ENCODE measurements around the gene CX3CL1.
"Not testable (repeated sequence)": the region's sequence is repeated elsewhere in the genome, so short reads cannot be mapped to it uniquely, and the experiment has no call there.

CX3CL1 gene

DNA sequence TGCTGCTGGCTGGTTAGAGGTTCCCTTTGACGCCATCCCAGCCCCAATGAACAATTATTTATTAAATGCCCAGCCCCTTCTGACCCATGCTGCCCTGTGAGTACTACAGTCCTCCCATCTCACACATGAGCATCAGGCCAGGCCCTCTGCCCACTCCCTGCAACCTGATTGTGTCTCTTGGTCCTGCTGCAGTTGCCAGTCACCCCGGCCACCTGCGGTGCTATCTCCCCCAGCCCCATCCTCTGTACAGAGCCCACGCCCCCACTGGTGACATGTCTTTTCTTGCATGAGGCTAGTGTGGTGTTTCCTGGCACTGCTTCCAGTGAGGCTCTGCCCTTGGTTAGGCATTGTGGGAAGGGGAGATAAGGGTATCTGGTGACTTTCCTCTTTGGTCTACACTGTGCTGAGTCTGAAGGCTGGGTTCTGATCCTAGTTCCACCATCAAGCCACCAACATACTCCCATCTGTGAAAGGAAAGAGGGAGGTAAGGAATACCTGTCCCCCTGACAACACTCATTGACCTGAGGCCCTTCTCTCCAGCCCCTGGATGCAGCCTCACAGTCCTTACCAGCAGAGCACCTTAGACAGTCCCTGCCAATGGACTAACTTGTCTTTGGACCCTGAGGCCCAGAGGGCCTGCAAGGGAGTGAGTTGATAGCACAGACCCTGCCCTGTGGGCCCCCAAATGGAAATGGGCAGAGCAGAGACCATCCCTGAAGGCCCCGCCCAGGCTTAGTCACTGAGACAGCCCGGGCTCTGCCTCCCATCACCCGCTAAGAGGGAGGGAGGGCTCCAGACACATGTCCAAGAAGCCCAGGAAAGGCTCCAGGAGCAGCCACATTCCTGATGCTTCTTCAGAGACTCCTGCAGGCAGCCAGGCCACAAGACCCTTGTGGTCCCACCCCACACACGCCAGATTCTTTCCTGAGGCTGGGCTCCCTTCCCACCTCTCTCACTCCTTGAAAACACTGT lies 11.3 kb downstream of the CX3CL1 start:
- peak; percentile 52 for DNase-seq

DNA sequence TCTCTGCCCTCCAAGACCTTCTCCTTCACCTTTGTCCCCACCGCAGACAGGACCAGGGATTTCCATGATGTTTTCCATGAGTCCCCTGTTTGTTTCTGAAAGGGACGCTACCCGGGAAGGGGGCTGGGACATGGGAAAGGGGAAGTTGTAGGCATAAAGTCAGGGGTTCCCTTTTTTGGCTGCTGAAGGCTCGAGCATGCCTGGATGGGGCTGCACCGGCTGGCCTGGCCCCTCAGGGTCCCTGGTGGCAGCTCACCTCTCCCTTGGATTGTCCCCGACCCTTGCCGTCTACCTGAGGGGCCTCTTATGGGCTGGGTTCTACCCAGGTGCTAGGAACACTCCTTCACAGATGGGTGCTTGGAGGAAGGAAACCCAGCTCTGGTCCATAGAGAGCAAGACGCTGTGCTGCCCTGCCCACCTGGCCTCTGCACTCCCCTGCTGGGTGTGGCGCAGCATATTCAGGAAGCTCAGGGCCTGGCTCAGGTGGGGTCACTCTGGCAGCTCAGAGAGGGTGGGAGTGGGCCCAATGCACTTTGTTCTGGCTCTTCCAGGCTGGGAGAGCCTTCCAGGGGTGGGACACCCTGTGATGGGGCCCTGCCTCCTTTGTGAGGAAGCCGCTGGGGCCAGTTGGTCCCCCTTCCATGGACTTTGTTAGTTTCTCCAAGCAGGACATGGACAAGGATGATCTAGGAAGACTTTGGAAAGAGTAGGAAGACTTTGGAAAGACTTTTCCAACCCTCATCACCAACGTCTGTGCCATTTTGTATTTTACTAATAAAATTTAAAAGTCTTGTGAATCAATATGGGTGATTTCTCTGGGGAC lies 12.2 kb downstream of the CX3CL1 start:
- no peak for DNase-seq

DNA sequence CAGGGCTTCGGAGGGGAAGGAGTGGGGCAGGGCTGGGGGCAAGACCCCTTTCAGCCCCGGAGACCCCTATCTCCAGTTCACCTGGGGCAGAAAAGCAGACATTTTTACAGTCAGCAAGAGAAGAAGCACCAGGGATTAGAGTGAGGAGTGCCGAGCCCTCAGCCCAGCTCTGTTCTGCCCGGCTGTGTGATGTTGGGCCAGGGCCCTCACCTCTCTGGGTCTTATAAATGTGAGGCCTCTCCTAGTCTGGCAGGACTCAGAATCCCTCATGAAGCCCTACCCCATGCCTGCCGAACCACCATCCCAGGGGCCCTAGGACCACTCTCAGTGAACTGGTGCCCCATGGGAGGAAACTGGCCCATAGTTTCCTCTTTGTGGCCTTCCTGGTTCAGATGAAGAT lies 12.8 kb downstream of the CX3CL1 start:
- DNase-seq = no peak

DNA sequence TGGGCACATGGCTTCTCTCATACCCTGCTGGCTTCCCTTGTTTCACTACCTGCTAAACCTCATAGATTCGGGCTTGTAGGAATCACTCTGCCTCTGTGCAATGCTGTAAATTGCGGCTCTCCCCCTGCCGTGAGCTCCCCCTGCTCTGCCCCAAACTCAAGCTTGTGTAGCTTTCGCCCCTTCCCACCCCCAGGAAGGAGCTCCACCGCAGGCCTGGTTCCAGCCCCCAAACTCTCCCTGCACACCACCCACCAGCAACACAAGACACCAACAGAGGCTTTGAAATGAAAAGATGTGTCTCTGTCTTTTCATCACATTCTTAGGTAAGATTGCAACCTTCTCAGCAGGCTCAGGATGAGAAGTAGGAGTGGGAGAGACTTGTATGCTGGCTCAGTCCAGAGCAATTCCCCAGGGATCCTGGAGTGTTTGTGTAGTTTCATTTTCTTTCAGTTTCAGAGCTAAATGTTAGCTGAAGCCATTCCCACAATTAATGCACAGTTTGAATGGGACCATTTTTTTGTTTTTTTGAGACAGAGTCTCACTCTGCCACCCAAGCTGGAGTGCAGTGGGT lies 14.2 kb downstream of the CX3CL1 start:
- DNase-seq = peak; percentile 48

DNA sequence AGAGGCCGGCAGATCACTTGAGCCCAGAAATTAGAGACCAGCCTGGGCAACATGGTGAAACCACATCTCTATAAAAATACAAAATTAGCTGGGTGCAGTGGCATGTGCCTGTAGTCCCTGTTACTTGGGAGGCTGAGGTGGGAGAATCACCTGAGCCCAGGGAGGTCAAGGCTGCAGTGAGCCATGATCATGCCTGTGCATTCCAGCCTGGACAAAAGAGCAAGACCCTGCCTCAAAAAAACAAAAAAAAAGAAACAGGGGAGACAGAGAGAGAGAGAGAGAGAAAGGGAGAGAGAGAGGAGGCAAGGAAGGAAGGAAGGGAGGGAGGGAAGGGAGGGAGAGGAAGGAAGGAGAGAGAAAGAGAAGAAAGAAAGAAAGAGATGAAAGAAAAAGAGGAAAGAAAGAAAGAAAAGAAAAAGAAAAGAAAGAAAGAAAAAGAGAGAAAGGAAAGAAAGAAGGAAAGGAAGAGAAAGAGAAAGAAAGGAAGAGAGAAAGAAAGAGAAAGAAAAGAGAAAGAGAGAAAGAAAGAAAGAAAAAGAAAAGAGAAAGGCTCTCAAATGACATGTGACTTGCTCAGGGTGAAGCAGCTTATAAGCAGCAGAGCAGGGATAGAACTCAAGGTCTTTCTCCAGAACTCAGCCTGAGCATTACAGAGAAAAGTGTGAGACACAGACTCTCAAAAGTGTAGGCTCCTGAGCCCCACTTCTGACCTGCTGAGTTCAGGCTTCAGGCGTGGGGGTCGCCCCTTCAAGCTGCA lies 15.5 kb downstream of the CX3CL1 start:
- DNase-seq = no peak

DNA sequence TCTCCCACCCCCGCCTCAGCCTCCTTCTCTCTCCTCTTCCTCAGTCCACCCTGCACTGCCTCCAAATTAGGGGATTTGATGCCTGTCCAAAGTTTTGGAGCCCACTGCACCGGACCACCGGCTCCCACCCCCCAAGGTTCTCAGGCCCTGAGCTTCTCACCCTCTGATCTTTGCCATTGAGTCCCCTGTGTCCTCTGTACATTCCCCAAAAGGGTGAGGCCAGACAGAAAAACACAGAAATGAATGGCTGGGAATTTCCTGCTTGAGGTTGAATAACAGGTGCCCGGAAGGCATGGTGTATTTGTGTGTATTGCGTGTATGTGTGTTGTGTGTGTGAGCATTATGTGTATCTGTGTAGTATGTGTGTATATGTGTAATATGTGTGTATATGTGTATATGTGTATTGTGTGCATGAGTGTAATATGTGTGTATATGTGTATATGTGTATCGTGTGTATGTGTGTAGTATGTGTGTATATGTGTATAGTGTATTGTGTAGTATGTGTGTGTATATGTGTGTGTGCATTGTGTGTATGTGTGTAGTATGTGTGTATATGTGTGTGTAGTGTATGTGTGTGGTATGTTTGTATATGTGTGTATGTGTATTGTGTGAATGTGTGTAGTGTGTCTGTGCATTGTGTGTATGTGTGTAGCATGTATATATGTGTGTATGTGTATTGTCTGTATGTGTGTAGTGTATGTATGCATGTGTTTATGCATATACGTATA lies 16.2 kb downstream of the CX3CL1 start:
- DNase-seq = no peak

DNA sequence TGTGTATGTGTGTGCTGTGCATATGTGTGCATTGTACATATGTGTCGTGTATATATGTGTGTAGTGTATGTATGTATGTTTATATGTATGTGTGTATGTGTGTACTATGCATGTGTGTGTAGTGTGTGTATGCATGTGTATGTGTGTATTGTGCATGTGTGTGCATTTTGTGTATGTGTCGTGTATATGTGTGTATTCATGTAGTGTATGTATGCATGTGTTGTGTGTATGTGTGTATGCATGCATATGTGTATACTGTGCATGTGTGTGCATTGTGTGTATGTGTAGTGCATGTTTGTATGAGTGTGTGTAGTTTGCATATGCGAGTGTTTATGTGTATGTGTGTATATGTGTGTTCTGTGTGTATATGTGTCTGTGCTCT lies 16.8 kb downstream of the CX3CL1 start:
- no peak for DNase-seq

DNA sequence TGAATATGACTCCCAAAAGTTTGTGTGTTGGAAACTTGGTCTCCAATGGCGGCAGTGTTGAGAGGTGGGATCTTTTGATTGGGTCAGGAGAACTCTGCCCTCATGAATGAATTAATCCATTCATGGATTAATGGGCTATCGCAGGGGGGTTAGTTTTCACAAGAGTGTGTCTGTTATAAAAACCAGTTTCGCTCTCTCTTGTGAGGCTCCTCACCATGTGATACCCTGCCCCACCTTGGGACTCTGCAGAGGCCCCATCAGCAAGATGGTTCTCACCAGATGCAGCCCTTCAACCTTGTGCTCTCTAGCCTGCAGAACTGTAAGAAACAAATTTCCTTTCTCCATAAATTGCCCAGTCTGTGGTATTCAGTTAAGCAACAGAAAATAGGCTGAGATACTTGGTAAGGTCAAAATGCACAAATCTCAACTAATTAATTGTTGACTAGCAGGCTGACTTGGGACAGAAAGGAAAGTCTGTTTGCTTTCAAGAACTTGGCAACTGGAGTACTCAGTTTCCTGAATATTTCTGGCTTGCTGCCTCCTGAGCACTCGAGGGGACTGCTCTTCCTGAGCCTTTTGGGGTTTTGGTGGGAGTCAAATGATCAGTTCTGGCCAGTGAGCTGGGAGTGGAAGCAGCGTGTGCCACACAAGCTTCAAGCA lies 18.5 kb downstream of the CX3CL1 start:
- no peak for DNase-seq

DNA sequence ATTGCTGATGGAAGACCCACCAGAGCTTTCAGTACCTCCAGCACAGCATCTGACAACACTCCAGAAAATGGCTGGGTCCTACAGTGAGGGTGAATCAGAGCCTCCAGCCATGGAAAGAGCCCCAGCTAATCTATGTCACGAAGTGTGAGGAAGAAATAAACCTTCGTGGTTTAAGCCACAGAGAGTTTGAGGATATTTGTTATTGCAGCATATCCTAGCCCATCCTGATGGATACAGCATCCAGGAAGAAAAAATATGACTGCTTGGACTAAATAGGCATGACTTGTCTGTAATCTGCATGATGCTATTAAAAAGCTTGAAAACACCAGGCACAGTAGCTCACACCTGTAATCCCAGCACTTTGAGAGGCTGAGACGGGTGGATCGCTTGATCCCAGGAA lies 19.0 kb downstream of the CX3CL1 start:
- no peak for DNase-seq

DNA sequence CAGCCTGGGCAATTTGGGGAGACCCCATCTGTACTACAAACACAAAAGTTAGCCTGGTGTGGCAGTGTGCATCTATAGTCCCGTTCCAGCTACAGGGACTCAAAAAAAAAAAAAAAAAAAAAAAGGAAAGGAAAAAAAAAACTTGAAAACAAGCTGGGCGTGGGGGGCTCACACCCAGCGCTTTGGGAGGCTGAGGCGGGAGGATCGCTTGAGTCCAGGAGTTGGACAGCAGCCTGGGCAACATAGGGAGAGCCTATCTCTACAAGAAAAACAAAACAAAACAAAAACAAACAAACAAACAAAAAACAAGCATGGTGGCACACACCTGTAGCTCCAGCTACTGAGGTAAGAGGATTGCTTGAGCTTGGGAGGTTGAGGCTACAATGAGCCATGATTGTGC lies 19.4 kb downstream of the CX3CL1 start:
- DNase-seq = no peak

DNA sequence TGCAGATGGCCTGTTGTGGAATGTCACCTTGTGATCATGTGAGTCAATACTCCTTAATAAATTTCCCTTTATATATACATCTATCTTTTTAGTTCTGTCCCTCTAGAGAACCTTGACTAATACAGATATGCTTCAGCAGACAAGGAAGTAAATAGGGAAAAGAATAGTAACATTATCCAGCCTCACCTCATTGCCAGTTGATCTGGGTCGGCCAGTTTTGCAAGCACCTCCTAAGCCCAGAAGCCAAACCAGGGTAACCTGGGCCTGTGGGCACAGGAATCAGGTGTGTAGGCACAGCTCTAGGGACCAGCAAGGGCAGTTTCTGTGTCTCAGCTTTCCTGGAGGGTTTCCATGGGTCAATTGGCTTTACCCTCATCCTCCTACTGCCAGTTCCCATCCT lies 20.4 kb downstream of the CX3CL1 start:
- DNase-seq = no peak

DNA sequence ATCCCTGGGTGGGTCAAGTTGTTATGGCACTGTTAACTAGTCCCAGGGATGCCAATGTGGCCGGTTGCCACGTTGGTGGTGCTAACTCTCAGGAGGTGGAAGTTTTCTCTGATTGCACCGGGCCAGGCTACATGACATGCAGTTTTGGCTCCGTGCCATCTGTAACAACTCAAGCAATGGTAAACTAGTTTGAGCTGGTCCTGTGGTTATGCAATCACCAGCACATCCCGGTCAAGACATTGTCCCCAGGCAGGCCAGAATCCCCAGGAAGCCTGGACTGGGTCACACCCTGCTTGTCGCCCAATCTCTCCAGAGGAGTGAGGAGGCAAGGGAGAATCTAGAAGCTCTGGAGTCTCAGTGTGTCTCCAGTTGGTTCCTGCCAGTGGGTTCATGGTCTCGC lies 22.2 kb downstream of the CX3CL1 start:
- DNase-seq = no peak

DNA sequence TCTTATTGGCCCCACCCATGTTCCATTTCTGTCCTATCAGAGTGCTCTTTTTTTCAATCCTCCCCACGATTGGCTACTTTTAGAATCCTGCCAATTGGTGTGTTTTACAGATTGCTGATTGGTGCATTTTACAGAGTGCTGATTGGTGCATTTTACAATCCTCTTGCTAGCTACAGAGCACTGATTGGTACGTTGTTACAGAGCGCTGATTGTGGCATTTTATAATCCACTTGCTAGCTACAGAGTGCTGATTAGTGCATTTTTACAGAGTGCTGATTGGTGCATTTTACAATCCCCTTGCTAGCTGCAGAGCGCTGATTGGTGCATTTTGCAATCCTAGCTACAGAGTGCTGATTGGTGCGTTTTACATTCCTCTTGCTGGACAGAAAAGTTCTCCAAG lies 22.7 kb downstream of the CX3CL1 start:
- DNase-seq = no peak

DNA sequence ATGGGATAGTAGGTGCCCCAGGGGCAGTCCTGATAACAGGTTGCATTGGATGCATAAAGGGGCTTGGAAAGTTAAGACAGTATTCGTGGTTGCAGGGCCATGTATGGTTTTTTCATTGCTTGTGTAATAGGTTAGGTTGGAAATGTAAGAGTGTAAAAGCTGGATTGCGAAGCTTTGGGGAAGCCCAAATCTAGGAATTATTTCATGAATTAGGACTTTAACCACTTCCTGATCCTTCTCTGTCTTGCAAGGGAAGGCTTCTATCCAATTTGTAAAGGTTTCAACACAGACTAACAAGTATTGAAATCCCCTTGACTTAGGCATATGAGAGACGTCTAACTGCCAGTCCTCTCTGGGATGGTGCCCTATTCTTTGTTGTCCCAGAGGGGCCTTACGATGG lies 24.5 kb downstream of the CX3CL1 start:
- no peak for DNase-seq

DNA sequence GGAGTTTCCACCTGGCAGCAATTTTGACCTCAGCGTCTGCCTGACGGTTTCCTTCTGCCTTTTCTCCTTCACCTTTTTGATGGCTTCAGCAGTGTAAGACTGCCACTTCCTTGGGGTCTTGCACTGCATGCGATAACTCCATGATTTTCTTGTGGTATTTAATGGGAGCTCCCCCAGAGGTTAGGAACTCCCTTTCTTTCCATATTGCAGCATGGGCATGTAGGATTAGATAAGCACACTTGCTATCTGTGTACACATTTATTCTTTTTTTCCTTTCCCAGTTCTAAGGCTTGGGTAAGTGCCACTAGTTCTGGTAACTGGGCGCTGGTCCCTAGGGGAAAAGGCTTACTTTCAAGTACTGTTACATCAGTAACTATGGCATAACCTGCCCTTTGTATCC lies 25.2 kb downstream of the CX3CL1 start:
- DNase-seq = not testable (repeated sequence)

DNA sequence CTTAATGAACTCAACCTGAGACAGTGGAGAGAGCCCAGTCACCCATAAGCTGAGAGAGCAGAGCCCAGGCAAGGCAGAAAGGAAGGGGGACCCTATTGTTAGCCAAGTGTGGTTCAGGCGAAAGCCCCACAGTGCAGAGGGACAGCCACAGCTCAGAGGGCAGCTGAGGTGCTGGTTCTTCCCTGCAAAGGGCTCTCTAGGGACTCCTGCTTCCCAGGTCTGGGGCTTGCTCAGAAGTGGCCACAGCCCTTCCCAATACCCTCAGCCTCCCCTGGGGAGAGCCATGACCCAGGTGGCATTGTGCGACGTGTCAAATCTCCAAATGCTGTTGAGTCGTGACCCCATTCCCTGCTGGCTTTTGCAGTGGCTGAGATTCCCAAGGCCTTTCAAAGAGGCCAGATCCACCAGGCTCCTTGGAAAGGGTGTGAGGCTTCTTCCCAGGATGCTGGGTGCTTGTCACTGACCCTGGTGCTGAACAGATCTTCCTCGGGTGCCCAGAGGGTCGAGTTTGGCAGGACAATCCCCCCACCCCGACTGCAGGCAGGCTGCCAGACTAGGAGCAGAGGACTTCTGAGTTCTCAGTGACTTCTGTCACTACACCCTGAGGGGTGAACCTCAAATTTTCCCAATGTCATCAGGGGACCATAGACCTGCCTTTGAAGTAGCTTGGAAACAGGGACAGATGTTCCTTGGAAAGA lies 29.8 kb downstream of the CX3CL1 start:
- DNase-seq = no peak

DNA sequence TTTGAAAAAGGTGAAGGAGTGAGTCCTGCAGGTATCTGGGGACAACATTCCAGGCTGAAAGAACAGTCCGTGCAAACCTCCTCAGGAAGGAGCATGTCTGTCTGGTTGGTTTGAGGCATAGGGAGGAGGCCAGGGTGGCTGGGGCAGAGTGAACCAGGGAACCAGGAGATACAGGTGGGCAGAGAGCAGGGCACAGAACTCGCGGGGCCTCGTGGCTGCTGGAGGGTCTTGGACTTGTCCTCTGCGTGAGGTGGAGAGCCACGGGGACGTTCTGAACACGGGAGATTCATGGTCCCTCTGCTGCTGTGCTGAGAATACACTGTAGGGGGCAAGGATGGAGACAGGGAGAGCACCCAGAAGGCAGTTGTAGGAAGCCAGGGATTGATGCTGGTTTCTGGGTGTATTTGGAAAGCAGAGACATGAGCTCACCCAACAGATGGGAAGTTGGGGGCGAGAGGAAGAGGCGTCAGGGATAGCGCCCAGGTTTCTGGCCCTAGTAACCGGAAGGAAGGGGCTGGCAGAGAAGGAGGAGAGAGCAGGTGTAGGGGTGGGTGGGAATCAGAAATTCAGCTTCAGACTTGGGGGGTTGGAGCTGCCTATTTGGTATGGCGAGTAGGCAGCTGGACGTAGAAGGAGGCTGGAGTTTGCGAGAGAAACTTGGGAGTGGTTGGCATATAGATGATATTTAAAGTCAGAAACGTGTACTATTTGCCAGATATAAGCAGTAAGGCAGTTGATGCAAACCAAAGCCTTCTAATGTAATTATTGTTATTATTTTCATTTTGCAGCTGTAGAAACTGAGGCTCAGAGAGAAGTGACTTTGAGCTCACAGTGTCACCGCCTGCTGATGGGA lies 31.9 kb downstream of the CX3CL1 start, which contains the start of gene CCL17:
Gene CCL17, plus strand, starts transcription at position 803 of the 853 bp plus-strand sequence. CDS start 9,166 bp downstream, outside the sequence.
- DNase-seq = no peak

DNA sequence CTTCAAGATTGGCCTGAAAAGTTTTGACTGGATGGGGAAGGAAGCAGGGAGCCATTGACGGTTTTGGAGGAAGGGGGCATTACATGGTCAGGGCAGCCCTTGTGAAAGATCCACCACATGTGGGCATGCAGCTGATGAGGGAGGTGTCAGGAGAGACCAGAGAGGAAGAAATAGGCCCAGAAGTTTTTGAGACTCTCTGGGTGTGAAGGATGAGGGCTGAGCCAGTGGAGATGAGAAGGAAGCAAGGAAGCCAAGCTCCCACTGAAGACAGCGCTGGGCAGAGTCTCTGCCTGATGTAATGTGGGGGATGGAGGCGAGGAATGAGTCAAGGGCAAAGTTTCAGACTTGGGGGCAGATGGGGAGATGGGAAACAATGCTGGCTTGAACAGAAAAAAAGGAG lies 32.8 kb downstream of the CX3CL1 start:
- DNase-seq = no peak

DNA sequence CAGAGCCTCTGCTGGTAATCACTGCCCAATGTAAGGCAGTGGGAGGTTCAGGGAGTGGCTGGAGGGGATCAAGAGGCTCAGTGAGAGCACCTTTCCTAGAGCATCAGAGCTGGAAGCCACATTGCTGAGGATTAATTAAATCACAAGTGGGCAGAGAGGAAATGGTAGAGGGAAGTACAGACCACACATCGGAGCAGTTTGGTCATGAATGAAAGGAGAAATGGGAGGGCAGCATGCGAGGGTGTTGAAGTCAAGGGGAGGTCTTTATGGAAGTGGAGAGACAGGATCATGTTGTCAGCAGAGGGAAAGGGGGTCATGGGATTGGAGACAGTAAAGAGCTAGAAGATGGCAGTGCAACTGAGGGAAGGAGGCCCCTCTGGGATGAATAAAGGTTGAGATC lies 34.6 kb downstream of the CX3CL1 start:
- no peak for DNase-seq
